ENCODE measurements around the gene RIOK2. TPM values are rescaled to one million over a fixed set of nuclear protein-coding genes. Genes with fewer than 3 reads are reported as not detected.

Gene RIOK2
- total RNA-seq, 1 donor from 2014 or later = 18.3 TPM

Other genes starting within 250 kb of the RIOK2 start
- 49.6 TPM for gene LNPEP, start 247.2 kb downstream of the RIOK2 start, total RNA-seq
- not detected for gene LIX1, start 40.6 kb downstream of the RIOK2 start, total RNA-seq